ENCODE data around the gene RAB17. TPM values are rescaled to one million over a fixed set of nuclear protein-coding genes. Genes with fewer than 3 reads are reported as not detected.

Gene RAB17
- total and polyA plus RNA-seq, 2 of the 4 experiments (the other 2 are of a cell fraction) = 0.41 TPM; not detected in 1

DNA sequence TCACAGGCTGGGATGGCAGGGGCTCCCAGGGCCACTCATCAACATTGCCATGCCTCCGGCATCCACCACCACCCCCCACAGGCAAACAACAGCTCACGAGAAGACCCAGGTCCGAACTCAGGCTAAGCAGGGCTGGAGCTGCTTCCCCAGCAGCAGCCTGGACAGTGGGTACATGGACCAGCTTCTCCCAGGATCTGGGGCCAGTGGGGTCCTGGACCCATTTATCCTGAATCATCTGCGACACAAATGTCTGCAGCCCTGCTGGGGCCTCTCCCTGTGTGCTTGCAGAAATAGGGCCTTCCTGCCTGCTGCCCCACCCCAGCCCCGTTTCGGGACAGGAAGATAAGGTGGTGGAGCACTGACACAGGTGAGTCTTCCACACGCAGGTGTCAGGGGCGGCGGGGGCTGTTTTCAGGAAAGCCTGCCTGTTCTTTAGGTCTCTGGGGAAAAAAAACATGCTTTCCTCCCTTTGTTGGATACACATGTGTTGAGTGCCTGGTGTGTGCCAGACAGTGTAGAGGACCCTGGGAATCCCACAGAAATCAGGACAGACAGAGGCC lies 19.7 kb downstream of the RAB17 start:
- Histone ChIP-seq H3K4me1 (ENCODE audit: control insufficient read depth, insufficient read depth, low read length) (peaks cover 7% of the 10 kb centered on the region; the same call in 1 of the 2 replicates), H3K4me2 (ENCODE audit: low read depth, low read length) (no peak overlapping the region), H2AK9ac (replicated peaks; ENCODE audit: low read depth, low read length, poor library complexity) (peak overlapping the region; percentile 61), H4K8ac (ENCODE audit: low read depth in 2 of 2, low read length in 2 of 2) (no peak overlapping the region), H4K5ac (ENCODE audit: low read depth, low read length) (no peak overlapping the region), H3K23ac (ENCODE audit: low read depth, low read length) (no peak overlapping the region), H4K91ac (ENCODE audit: insufficient read depth, low read depth, low read length) (no peak overlapping the region), H3K4ac (ENCODE audit: low read depth, low read length) (no peak overlapping the region), H3K36me3 (ENCODE audit: control insufficient read depth, insufficient read depth, low read length) (no peaks in the 10 kb centered on the region), H2BK120ac (ENCODE audit: low read depth, low read length) (no peak overlapping the region), H3K27me3 (ENCODE audit: control insufficient read depth, insufficient read depth, low read length) (no peaks in the 10 kb centered on the region), H3K4me3 (ENCODE audit: insufficient read depth, low read depth, low read length) (no peak overlapping the region), H2AK5ac (ENCODE audit: low read depth, low read length) (peak overlapping the region; percentile 40; the same call in 1 of the 2 replicates), H2BK15ac (ENCODE audit: low read depth, low read length) (no peak overlapping the region), H3K9me1 (ENCODE audit: insufficient read depth, low read length) (0 out of 2 replicates have a peak, but pooled peaks cover 3% of the 10 kb centered on the region), H3K9me3 (ENCODE audit: control insufficient read depth, insufficient read depth, low read length) (no peaks in the 10 kb centered on the region), H2AFZ (replicated peaks; ENCODE audit: low read length, poor library complexity) (no peak overlapping the region), H3K79me1 (ENCODE audit: low read depth in 1 of 2, low read length in 2 of 2) (peaks cover 0 to 8% of the 10 kb centered on the region in 2 experiments; a peak in 1 of 4 replicates), H2BK5ac (ENCODE audit: low read depth, low read length, poor library complexity, severe bottlenecking) (no peak overlapping the region), H3K27ac (ENCODE audit: insufficient read depth, low read length) (no peak overlapping the region), H3K9ac (ENCODE audit: low read depth, low read length) (no peak overlapping the region), H4K20me1 (ENCODE audit: insufficient read depth, low read length) (no peaks in the 10 kb centered on the region), H3K14ac (replicated peaks; ENCODE audit: low read depth, low read length) (no peak overlapping the region), H3K18ac (ENCODE audit: low read depth, low read length) (no peak overlapping the region), H3K56ac (ENCODE audit: extremely low read depth, insufficient read depth, low read length) (no peak overlapping the region), H2BK20ac (ENCODE audit: low read depth, low read length) (no peak overlapping the region)
- POLR2A ChIA-PET (ENCODE audit: unreplicated experiment) = no interaction called here
- DNase-seq (no peak), ATAC-seq (ENCODE audit: low read depth) (no peak)
- no TSS peak for BruUV-seq (replicated peaks)
- 90% methylated on average over 4 of the region's 9 CpGs; no CpG with 5 or more reads in 1 of the 2 experiments for WGBS, 2 experiments (ENCODE audit: extremely low coverage in 2 of 2, insufficient read length in 1 of 2)
- in situ Hi-C loops (cut with MboI; ENCODE audit: low sequenced_read_pairs) = loop anchor here (5.0 to 25.0 kb wide), 4 partner anchors 156 to 1234 kb away; partner anchors contain the start of gene COL6A3
- intact Hi-C loops (cut with micrococcal nuclease) = no loop called here
- TF ChIP-seq CHD1 (IDR thresholded peaks at IDR 0.05; ENCODE audit: low read depth, low read length) (no peak), RCOR1 (IDR thresholded peaks at IDR 0.05; ENCODE audit: insufficient replicate concordance, low read length) (no peak), NFE2L2 (IDR thresholded peaks at IDR 0.05; ENCODE audit: low read depth, low read length) (no peak), RAD21 (IDR thresholded peaks at IDR 0.05; ENCODE audit: low read length) (no peak), CEBPB (IDR thresholded peaks at IDR 0.05; ENCODE audit: low read depth, low read length) (no peak), POLR2A (IDR thresholded peaks at IDR 0.05; ENCODE audit: low read depth, low read length) (no peak), BHLHE40 (IDR thresholded peaks at IDR 0.05; ENCODE audit: low read depth, low read length) (no peak), MAZ (IDR thresholded peaks at IDR 0.05; ENCODE audit: borderline replicate concordance, low read depth, low read length) (no peak), MXI1 (IDR thresholded peaks at IDR 0.05; ENCODE audit: borderline replicate concordance, low read depth, low read length) (no peak)
- TF ChIP-seq, protein P1, sequence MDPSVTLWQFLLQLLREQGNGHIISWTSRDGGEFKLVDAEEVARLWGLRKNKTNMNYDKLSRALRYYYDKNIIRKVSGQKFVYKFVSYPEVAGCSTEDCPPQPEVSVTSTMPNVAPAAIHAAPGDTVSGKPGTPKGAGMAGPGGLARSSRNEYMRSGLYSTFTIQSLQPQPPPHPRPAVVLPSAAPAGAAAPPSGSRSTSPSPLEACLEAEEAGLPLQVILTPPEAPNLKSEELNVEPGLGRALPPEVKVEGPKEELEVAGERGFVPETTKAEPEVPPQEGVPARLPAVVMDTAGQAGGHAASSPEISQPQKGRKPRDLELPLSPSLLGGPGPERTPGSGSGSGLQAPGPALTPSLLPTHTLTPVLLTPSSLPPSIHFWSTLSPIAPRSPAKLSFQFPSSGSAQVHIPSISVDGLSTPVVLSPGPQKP (IDR thresholded peaks at IDR 0.05; ENCODE audit: borderline replicate concordance, low read depth, low read length) = no peak
- TF ChIP-seq, protein P2, sequence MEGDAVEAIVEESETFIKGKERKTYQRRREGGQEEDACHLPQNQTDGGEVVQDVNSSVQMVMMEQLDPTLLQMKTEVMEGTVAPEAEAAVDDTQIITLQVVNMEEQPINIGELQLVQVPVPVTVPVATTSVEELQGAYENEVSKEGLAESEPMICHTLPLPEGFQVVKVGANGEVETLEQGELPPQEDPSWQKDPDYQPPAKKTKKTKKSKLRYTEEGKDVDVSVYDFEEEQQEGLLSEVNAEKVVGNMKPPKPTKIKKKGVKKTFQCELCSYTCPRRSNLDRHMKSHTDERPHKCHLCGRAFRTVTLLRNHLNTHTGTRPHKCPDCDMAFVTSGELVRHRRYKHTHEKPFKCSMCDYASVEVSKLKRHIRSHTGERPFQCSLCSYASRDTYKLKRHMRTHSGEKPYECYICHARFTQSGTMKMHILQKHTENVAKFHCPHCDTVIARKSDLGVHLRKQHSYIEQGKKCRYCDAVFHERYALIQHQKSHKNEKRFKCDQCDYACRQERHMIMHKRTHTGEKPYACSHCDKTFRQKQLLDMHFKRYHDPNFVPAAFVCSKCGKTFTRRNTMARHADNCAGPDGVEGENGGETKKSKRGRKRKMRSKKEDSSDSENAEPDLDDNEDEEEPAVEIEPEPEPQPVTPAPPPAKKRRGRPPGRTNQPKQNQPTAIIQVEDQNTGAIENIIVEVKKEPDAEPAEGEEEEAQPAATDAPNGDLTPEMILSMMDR (conservative IDR thresholded peaks at IDR 0.05; ENCODE audit: low read depth, low read length) = no peak
- dilution Hi-C loops (cut with HindIII; ENCODE audit: low sequenced_read_pairs, unreplicated experiment) = no loop called here
- CTCF ChIA-PET = interaction anchor here (0.6 to 3.6 kb wide), 6 partner anchors 37 to 475 kb away, joined by 3 to 53 read pairs (median 4); partner anchors contain the start of gene COL6A3

Data from IMR-90 (cell line).